Astrocyte of the spinal cord (primary cell): ENCODE measurements around the gene HOXB6.
A peak's percentile ranks its signal among the peaks of the same experiment; 100 is the strongest.

Experiments used
- DNase-seq: peaks from one replicate; pipeline ENCODE4 v3.0.0; 2011; ENCODE audit warnings: low read depth, low spot score
- H3K4me3 ChIP-seq: 2 replicates; pipeline ENCODE4 v1.5.1; 2011; ENCODE audit warnings: low read depth, mild to moderate bottlenecking, low read length, moderate library complexity
- in situ Hi-C: cut with HindIII; loops from 2 replicates; pipeline ENCODE4 v1.10.0; 2017; ENCODE audit warnings: low sequenced_read_pairs
- TF ChIP-seq, protein P1 (sequence below): IDR thresholded peaks from 2 replicates; pipeline ENCODE4 v1.5.1; 2012; ENCODE audit warnings: low read depth, mild to moderate bottlenecking, low read length, inconsistent platforms

The HOXB6 gene

DNA sequence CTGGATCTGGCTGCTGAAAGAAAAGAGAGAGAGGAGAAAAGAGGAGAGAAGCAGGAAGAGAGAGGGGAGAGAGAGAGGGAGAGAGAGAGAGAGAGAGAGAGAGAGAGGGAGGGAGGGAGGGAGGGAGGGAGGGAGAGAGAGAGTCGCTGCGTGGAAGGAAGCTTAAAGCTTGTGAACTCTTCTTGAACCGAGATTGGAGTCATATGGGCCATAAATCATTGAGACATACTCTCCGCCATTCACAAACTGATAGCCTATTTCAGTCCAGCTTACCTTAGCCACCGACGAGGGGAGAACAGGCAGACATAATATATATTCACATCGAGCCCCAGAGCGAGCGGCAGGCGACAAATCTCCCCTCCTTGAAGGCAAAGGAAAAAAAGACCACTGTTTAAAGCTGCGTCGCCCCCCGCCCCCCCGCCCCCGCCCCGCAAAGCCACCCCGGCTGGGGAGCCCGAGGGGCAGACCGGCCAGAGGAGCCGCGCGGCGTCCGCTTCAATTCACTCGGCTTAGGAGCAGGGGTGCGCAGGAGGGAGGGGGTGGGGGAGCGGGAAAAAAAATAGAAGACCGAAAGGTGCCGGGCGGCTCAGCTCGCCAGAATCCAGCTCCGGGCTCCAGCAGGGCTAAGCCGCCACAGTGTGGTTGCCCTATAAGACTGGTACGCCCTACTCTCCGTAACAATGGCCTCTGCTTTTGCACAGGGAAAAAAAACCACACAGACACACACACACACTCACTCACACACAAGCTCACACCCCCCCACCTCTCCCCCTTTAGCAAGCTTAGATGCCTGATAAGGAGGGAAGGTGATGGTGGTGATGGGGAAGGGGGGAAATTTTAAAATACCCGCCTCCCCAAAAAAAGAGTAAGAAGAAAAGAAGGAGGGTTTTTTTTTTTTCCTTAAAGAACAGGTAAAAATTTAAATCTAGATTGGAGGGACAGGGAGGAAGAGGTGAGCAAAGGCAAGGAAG, 49.2 kb downstream of the HOXB6 start:
- DNase-seq = peak; percentile 92
- TF ChIP-seq, protein P1, sequence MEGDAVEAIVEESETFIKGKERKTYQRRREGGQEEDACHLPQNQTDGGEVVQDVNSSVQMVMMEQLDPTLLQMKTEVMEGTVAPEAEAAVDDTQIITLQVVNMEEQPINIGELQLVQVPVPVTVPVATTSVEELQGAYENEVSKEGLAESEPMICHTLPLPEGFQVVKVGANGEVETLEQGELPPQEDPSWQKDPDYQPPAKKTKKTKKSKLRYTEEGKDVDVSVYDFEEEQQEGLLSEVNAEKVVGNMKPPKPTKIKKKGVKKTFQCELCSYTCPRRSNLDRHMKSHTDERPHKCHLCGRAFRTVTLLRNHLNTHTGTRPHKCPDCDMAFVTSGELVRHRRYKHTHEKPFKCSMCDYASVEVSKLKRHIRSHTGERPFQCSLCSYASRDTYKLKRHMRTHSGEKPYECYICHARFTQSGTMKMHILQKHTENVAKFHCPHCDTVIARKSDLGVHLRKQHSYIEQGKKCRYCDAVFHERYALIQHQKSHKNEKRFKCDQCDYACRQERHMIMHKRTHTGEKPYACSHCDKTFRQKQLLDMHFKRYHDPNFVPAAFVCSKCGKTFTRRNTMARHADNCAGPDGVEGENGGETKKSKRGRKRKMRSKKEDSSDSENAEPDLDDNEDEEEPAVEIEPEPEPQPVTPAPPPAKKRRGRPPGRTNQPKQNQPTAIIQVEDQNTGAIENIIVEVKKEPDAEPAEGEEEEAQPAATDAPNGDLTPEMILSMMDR = no peak
- peak overlapping the region; percentile 51 for H3K4me3 ChIP-seq
- in situ Hi-C loops = no loop called here

DNA sequence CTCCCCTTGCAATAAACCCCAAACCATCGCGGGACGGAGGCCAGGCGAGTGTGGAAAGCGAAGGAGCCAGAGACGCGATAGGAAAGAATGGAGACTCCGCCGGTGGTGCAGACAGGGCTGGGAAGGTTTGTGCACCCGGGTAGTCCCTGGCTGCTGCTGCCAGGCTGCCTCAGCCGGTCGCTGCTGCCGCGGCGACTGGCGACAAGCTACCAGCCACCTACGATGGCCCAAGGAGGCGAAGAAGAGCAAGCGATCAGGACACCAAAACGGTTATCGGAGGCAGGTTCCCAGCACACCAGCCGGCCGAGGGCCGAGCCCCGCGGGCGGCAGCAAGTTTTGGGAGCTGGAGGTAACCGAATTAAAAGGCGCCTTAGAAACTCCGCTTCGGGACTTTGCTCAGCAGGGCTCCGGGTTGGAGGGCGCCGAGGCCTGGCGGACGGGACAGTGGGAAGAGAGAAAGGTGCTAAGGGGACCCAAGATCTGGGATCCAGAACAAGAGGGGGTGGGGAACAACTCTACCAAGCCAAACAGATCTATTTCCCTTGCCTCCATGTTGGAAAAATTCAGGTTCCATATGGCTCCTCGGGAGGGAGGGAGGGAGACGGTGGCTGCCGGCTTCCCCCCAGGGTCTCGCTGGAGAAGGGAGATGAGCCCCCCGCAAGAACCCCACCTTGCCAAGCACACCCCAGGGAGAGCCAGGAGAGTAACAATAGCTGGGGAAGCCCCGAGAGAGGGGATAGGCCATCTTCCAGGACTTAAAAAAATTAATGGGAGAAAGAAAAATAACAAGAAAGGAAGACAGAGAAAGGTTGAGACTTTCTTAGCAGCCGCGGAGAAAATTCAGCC, 50.2 kb downstream of the HOXB6 start:
- H3K4me3 ChIP-seq = peak overlapping the region; percentile 51
- DNase-seq = no peak
- in situ Hi-C loops = no loop called here
- TF ChIP-seq, protein P1 = no peak

DNA sequence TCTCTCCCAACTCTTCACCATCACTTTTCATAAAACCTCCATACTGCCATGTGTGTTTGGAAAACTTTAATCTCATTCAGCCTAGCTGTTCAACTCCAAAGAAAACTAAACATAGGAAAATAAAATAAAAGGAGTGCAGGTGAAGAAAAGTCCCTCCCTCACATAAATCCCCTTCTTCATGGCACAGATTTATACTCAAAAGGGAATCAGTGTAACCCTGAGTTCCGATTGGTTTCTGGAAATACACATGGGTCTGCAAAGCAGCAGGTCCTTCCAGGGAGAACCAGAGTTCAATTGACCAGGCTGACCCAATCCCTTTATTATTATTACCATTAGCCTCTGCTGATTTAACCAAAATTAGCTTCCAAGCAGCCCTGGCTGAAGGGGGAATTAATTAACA, 51.0 kb downstream of the HOXB6 start:
- in situ Hi-C loops = no loop called here
- TF ChIP-seq, protein P1 = no peak
- H3K4me3 ChIP-seq = peak overlapping the region; percentile 51
- DNase-seq = no peak

DNA sequence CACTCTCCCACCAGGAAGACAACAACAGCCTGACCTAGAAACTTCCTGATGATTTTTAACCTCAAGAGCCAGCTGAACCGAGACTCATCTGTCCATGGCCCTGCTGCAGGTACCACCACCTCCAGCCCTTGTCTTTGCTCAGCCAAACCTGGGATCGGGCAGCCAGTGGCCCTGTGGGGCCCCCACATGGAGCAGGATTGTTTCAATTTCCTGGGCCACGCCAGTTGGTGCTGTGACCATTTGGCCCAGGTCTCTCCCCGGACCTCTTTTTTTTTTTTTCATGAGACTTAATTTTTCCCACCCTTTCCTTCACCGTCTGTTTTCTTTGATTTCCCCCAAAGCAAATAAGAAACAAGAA, 51.6 kb downstream of the HOXB6 start:
- in situ Hi-C loops = no loop called here
- H3K4me3 ChIP-seq = peak overlapping the region; percentile 14
- DNase-seq = no peak
- TF ChIP-seq, protein P1 = no peak

DNA sequence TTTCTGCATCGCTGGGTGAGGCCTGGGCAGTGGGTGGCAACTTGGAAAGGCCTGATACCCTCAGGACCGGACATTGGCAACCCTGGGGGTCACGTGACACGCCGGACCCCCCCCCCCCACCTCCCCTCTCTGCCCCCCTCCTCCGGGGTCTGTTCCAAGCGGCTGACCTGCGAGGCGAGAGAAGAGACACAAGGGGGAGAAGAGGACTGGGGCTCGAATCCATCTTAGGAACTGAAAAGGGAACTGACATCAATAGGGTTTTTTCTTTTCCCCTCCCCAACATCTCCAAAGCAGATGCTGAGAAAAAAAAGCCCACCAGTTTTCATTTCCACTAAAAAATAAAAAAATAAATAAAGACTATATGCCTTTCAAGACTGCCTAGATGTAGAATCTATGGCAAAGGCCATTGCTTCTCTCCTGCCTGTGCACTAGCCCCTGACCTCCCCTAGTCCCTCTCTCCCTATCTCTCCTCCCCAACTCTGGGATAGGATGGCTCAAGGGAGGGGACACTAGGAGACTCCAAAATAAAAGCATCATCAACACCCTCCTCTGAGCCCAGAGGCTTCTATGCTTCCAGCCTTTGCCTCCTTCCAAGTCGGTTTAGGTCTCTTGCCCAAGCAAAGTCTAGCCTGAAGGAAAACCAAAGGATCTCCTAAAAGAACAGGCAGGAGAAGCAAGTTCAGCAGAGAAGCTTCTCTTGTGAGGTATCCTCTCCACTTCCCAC, 52.2 kb downstream of the HOXB6 start:
- TF ChIP-seq, protein P1 = no peak
- DNase-seq = peak; percentile 72
- in situ Hi-C loops = no loop called here
- H3K4me3 ChIP-seq = peak overlapping the region; percentile 16
